Lower lobe of right lung (tissue), 2 donors: ENCODE measurements around the gene RNU1-2. TPM values are rescaled to one million over a fixed set of nuclear protein-coding genes. Genes with fewer than 3 reads are reported as not detected.

ENCODE experiments used
- ATAC-seq, 2 donors: fragments of 200-7000 bp; cut with Tn5 transposase; one replicate each; pipeline ENCODE4 v1.9.1; 2020 to 2022; ENCODE audit warnings: mild to moderate bottlenecking in 2 of 2, moderate library complexity in 2 of 2
- DNase-seq: peaks from one replicate; pipeline ENCODE4 v3.0.0-alpha.2; 2020
- H3K27ac ChIP-seq: fragments of 200-600 bp; one replicate; pipeline ENCODE4 v1.8.0; 2022
- H3K27me3 ChIP-seq: fragments of 200-600 bp; one replicate; pipeline ENCODE4 v1.8.0; 2022; ENCODE audit warnings: low read depth
- H3K36me3 ChIP-seq: fragments of 200-600 bp; one replicate; pipeline ENCODE4 v1.8.0; 2022; ENCODE audit warnings: mild to moderate bottlenecking
- H3K4me1 ChIP-seq: fragments of 200-600 bp; one replicate; pipeline ENCODE4 v1.8.0; 2022
- H3K4me3 ChIP-seq: fragments of 200-600 bp; one replicate; pipeline ENCODE4 v1.8.0; 2022; ENCODE audit warnings: mild to moderate bottlenecking
- H3K9me3 ChIP-seq: fragments of 200-600 bp; one replicate; pipeline ENCODE4 v1.8.0; 2022
- intact Hi-C: fragments of 100-400 bp; cut with DNase I; formaldehyde crosslinking; loops from one replicate; pipeline ENCODE4 v1.11.0; 2022
- total RNA-seq: library from RNA; stranded (reverse); fragmentation: NEBNext Ultra II Directional; extraction: Animal tissue kit (Norgen Biotek cat#: 25700); gene quantifications from one replicate; pipeline ENCODE4 v1.2.1, GENCODE V29; 2021
- TF ChIP-seq, protein P1 (sequence below): fragments of 200-600 bp; IDR thresholded peaks from one replicate; pipeline ENCODE4 v1.8.0; 2022; ENCODE audit warnings: antibody characterized with exemption, mild to moderate bottlenecking
- donor health status: DM: no; HTN: yes; CAD: no; lungs with severe emphysema.

The RNU1-2 gene
- total RNA-seq, 1 donor from 2014 or later = 6,803 TPM

DNA sequence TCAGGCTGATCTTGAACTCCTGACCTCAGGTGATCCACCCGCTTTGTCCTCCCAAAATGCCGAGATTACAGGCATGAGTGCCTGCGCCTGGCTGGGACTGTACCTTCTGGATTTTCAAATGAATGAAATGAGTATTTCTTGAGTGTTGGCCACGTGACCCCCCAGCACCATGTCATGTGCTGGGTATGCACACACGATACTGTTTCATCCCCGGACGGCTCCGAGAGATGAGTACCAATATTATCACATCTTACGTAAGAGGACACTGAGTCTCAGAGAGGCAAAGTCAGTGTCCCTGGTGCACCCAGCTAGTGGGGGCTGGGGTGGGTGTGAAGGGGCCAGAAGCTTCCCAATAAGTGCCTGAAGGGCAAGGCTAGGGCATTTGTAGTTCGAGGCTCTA lies 25.2 kb downstream of the RNU1-2 start:
- no peak overlapping the region for H3K4me3 ChIP-seq
- no peaks in the 10 kb centered on the region for H3K9me3 ChIP-seq
- H3K36me3 ChIP-seq = no peaks in the 10 kb centered on the region
- DNase-seq (peak; percentile 14), ATAC-seq (no peak)
- TF ChIP-seq, protein P1, sequence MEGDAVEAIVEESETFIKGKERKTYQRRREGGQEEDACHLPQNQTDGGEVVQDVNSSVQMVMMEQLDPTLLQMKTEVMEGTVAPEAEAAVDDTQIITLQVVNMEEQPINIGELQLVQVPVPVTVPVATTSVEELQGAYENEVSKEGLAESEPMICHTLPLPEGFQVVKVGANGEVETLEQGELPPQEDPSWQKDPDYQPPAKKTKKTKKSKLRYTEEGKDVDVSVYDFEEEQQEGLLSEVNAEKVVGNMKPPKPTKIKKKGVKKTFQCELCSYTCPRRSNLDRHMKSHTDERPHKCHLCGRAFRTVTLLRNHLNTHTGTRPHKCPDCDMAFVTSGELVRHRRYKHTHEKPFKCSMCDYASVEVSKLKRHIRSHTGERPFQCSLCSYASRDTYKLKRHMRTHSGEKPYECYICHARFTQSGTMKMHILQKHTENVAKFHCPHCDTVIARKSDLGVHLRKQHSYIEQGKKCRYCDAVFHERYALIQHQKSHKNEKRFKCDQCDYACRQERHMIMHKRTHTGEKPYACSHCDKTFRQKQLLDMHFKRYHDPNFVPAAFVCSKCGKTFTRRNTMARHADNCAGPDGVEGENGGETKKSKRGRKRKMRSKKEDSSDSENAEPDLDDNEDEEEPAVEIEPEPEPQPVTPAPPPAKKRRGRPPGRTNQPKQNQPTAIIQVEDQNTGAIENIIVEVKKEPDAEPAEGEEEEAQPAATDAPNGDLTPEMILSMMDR = no peak
- intact Hi-C loops = no loop called here
- peaks cover 6% of the 10 kb centered on the region for H3K4me1 ChIP-seq
- H3K27me3 ChIP-seq = no peaks in the 10 kb centered on the region
- no peak overlapping the region for H3K27ac ChIP-seq

DNA sequence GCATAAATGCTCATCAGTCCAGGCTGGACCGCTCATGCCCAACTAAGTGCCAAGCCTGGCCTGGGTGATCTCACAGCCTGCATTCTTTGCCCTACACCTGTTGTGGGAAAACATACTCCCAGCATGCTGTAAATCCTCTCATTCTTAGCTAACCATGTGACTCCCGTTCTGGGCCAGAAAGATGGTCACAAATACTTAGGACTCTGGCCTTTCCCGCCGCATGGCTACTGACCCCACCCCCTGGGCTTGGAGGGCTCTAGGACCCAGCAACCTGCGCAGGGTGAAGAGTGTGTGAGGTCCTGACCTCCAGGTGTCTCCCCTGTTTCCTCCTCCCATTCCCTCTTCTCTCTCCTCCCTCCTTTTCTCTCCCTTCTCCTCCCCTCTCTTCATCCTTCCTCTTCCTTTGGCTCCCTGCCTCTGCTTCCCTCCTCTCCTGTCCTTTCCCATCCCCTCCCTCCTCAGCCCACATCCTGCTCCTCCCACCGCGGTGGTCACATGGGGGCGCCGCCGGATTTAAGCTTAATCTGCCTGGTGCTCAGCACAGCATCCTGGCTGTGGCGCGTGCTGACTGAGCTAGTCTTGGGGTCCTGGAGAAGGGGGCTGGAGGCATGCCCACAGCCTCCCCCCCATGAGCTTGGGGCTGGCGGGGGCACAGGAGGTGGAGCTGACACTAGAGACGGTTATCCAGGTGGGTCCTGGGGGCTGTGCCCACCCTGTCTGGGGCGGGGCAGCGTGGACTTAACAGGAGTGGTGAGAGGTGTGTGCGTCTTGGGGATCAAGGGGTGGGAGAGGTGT lies 25.8 kb downstream of the RNU1-2 start, which contains the start of gene CROCC:
CROCC (plus strand) TSS at position 541 of the 795 bp plus-strand sequence; CDS start at position 629, 88 bp downstream.
- H3K36me3 ChIP-seq = no peaks in the 10 kb centered on the region
- intact Hi-C loops = no loop called here
- no peaks in the 10 kb centered on the region for H3K27me3 ChIP-seq
- H3K4me3 ChIP-seq = no peak within 1 kb of the TSS
- no peaks in the 10 kb centered on the region for H3K9me3 ChIP-seq
- TF ChIP-seq, protein P1 = no peak
- peak in 1 of 2 donors; percentile 22 for ATAC-seq
- H3K27ac ChIP-seq = no peak within 1 kb of the TSS
- peaks cover 6% of the 10 kb centered on the region for H3K4me1 ChIP-seq
- DNase-seq = peak; percentile 48

DNA sequence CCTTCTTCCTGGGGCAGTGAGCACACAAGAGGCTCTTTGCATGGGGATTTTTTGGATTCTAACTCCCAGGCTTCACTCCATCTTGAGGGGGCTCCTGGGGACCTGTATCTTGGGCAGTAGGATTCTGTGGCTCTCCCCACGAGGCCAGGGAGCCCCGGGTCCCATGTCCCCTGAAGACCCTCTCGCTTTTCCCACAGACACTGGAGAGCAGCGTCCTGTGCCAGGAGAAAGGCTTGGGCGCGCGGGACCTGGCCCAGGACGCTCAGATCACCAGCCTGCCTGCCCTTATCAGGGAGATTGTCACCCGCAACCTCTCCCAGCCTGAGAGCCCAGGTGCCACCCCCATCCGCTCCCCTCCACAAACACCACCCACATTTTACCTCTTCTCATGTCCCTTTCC lies 26.7 kb downstream of the RNU1-2 start:
- no peak overlapping the region for H3K4me3 ChIP-seq
- H3K27ac ChIP-seq = no peak overlapping the region
- peaks cover 6% of the 10 kb centered on the region for H3K4me1 ChIP-seq
- DNase-seq (peak; percentile 25), ATAC-seq (no peak)
- no peaks in the 10 kb centered on the region for H3K36me3 ChIP-seq
- intact Hi-C loops = no loop called here
- H3K9me3 ChIP-seq = no peaks in the 10 kb centered on the region
- H3K27me3 ChIP-seq = no peaks in the 10 kb centered on the region
- TF ChIP-seq, protein P1 = no peak

DNA sequence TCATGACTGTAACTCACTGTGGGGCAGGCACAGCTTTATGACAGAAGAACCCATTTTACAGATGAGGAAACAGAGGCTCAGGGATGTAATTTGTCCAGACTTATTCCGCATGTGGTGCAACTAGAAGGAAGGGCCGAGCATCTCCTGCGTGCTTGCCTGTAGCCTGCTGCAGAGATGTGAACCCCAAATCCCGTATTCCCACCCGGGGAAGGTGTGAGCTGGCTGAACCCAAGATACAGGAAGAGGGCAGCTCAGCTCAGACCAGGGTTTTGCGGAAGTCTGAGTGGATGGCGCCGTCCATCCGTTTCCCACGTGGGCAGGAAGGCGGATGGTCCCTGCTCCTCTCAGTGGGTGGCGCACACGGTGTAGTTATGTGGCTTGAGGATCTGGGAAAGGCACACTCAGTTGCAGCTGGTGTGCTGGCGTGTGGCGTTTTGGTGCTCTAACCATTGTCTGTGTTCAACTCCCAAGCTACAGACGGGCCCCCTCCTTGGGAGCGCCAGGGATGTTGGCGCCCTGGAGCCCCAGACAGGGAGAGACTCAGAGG lies 27.2 kb downstream of the RNU1-2 start:
- TF ChIP-seq, protein P1 = no peak
- Histone ChIP-seq H3K4me3 (no peak overlapping the region), H3K9me3 (no peaks in the 10 kb centered on the region), H3K27ac (no peak overlapping the region), H3K36me3 (no peaks in the 10 kb centered on the region), H3K27me3 (no peaks in the 10 kb centered on the region), H3K4me1 (peaks cover 6% of the 10 kb centered on the region)
- intact Hi-C loops = no loop called here
- DNase-seq (peak; percentile 41), ATAC-seq (no peak)

DNA sequence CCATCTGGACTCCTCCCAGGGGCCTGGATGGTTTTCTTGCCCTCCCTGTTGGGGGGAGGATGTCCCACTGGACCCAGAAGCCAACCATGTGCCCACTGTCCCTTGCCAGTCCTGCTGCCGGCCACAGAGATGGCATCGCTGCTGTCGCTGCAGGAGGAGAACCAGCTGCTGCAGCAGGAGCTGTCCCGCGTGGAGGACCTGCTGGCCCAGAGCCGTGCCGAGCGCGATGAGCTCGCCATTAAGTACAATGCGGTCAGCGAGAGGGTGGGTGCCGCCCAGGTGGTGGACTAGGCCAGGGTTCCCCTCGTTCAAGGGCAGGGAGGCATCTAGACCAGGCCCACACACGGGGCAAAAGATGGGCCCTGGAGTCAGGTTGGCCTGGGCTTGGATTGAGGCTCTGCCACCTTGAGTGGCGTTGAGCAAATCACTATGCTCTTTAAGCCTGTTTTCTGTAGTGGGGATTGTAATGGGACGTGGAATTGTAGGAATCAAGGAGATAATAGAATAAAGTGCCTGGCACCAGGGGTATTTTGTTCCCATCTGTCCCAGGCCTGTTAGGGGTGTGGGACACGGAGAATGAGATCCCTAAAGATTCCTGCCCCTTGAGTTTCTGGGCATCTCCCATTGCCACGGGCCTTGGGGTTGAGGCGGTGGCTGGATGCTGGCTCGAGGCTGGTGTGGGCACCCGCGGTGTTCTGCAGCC lies 28.6 kb downstream of the RNU1-2 start:
- no peak overlapping the region for H3K27ac ChIP-seq
- ATAC-seq = no peak
- H3K4me3 ChIP-seq = no peak overlapping the region
- no peaks in the 10 kb centered on the region for H3K27me3 ChIP-seq
- H3K4me1 ChIP-seq = peaks cover 6% of the 10 kb centered on the region
- TF ChIP-seq, protein P1 = no peak
- intact Hi-C loops = no loop called here
- no peaks in the 10 kb centered on the region for H3K9me3 ChIP-seq
- no peaks in the 10 kb centered on the region for H3K36me3 ChIP-seq
- peak; percentile 34 for DNase-seq
